HG03457 (cell line): Measurements from ENCODE around the gene NDUFAF3.

Experiments
- ATAC-seq: cut with Tn5 transposase; IDR thresholded peaks from one replicate; pipeline ENCODE4 v1.9.1; 2021; ENCODE audit warnings: moderate number of reproducible peaks; ENCODE audit not compliant: unreplicated experiment

The NDUFAF3 gene

DNA sequence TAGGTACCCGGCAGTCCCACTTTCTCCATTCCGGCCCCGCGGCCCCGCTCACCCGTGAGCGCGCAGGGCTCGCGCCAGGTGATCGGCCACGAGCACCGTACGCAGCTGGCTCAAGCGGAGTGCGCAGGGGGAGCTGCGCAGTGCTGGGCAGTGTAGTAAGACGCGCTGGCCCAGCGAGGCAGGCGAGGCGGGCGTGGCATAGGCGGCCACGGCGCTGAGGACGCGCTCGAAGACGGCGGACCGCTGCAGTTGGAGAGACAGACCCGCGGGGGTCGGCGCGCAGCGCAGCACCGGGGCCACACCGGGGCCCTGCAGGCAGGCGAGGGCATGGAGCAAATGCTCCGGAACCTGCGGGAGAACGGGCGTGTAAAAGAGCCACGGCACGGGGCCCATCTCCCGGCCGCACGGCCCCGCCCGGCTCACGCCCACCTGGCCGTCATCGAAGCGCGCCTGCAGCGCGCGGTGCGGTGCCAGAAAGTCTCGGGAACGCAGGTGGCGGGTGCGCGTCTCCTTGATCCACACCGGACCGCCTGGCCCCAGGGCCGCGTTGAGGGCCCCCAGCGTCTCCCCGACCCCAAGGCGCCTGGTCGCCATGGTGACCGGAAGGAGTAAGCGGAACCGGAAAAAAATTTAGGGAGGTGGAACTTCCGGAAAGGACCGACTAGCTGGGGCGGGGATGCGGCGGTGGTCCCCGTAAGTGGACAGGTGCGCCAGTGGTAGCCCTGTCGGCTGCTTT is 3.8 kb upstream of the NDUFAF3 start, which contains the start of gene DALRD3:
TSS of gene DALRD3 (minus strand) at position 610 of the 736 bp plus-strand sequence. CDS start at position 594, 16 bp downstream.
- no peak for ATAC-seq

DNA sequence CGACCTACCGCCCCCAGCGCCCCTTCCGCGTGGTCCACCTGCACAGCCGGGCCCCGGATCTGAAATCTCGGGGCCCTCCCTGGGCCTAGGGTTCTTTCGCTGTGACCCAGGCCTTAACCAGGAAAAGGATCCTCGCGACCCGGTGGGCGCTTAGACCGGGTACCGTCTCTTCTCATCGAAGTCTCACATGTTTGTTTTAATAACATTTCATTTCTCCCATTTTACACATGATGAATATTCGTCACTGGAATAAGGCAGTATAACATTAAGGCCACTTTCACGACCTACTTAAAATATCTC is 3.3 kb upstream of the NDUFAF3 start:
- ATAC-seq = no peak

DNA sequence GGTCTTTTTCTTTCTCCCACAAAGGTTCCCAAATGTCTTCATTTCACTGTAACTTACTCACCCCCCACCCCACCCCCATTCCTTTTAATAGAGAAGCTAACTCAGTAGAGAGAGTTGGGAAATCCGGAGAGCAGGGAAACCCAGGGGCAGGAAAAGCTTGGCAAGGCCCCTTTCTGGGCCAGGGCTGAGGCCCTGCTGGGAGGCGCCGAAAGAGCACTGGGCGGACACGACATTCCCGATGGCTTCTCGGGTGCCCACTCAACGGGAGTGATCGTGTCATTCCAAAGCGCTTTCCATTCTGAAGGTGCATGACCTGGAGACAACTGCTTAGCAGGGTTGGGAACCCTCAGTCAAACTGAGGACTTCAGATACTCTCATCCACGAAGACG is 2.0 kb upstream of the NDUFAF3 start:
- ATAC-seq = no peak

DNA sequence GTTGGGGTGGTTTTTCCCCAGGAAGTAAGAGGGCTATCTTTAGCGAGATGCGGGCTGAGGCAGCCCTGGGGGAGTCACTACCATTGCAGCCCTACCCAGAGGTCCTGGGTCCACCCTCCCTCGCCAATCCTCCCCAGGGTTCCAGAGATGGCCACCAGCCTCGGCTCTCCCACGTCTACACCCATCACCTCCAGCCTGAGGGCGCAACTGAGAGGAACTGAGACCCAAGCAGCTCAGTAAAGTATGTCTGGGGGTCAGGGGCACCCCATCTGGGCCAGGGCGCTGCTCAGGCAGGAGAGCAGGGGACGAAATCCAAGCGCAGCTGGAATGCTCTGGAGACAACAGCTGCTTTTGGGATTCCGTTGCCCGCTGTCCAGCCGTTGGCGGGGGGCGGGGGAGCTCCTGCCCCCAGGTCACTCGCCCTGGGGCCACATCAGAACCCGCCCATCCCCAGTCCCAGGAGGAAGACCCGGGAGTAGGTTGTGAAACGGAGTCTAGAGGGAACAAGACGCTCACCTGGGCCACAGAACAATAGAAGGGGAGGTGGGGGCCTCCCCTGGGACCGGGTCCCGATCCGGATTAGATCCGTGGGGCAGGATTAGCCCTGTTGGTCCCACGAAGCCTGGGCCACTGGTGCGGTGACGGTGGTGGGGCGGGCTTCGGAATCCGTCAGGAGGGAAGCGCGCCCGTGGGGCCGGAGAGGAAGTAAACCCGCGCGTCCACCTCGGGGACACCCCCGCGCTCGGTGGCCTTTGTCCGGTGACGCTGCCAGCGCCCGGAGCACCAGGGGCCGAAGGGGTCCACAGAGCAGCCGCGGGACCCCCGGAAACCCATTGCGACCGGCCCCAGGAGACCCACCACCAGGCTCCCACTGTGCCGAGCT is 1.4 kb upstream of the NDUFAF3 start:
- ATAC-seq = no peak

DNA sequence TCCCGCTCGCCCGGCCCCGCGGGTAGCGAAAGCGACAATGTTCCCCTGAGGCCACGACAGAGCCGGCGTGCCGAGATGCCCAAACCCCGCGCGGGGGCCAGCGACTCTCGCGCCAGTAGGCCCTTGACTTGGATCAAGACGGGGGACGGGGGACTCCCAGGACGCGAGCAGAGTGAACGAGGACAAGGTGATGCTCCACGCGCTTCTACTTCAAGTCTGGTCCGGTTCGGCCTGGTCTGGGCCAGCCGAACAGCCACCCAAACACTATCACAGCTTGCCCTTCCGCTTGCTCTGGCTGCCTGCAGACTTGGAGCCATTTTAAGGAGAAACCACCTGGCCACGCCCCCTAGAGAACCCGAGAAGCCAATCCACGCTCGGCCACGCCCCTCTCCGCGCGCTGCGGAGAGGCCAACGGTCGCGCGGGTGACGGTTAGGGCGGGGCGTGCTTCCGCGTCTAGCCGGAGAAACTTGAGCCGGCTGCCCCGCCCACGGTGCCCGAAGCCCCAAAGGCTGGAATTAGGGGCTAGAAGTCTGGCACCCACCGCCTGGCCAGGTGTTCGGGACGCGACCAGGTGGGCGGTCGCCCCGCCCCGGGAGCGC is 608 bp upstream of the NDUFAF3 start:
- ATAC-seq = peak; percentile 37

DNA sequence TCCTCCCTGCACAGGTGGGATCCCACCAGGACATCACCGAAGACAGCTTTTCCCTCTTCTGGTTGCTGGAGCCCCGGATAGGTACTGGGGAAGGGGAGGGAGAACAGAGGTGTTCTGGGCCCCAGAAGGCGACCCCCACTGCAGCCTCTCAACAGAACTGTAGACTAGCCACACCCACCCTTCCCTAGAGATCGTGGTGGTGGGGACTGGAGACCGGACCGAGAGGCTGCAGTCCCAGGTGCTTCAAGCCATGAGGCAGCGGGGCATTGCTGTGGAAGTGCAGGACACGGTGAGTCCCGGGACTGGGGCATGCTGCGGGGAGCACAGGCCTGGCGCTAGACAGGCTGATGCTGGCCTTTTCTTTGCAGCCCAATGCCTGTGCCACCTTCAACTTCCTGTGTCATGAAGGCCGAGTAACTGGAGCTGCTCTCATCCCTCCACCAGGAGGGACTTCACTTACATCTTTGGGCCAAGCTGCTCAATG is 809 bp downstream of the NDUFAF3 start:
- no peak for ATAC-seq

DNA sequence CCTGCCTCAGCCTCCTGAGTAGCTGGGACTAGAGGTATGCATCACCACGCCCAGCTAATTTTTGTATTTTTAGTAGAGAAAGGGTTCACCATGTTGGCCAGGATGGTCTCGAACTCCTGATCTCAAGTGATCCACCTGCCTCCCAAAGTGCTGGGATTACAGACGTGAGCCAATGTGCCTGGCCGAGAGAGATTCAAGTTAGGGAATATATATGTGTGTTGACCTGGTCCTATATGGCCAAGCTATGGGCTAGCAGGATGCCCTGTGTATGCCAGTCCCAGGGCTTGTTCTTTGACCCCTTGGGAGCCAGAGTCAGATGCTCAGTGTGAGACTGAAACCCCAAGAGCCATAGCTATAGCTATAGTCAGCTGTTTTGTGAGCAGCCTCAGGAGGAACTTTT is 1.9 kb downstream of the NDUFAF3 start:
- no peak for ATAC-seq

DNA sequence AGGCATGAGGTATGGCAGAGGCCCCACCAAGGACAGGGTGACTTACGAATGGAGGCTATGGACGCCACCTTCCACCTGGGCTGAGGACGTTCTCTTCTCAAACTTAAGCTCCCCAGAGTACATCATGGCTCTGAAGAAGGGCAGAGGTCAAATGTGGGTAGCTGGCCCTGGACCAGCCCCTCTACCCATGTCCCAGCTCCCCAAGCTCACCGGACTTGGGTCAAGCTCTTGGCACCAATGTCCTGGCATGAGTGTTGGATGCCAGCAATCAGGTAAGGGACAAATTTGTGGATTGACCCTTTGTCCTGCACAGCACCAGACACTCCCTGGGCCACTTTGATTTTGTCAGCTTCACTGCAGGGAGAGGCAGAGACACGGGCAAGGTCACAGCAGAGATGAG is 2.5 kb downstream of the NDUFAF3 start:
- no peak for ATAC-seq

DNA sequence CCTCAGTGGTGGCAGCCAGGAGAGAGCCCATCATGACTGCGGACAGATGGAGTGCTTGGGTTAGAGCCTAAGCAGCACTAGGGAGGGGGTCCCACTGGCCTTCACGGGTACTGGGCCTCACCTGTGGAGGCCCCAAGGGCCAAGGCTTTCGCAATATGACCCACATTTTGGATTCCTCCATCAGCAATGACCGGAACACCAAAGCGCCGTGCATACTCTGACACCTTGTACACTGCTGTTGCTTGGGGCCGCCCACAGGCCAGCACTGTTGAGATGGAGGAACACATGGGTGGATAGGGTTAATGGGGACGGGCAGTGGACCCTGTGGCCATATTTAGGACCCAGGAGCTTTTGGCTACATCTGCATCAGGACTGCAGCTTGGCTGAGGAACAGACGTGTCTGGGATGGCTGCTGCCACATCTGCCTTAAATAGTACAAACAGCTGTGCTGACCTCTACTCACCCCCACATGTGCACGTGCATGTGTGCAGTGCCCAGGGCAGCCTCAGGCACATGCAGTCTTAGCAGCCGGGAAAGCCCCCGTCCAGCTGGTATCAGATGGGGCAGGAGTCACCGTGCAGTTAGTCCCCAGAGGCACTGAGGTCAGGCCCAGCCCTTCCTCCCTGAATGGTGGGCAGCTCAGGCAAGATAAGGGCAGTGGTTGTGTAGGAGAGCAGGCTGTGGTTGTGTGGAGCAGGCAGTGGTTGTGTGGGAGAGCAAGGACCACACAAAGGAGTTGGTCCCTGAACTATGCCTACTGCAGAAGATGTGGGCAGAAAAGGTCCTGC is 3.3 kb downstream of the NDUFAF3 start:
- ATAC-seq = no peak

DNA sequence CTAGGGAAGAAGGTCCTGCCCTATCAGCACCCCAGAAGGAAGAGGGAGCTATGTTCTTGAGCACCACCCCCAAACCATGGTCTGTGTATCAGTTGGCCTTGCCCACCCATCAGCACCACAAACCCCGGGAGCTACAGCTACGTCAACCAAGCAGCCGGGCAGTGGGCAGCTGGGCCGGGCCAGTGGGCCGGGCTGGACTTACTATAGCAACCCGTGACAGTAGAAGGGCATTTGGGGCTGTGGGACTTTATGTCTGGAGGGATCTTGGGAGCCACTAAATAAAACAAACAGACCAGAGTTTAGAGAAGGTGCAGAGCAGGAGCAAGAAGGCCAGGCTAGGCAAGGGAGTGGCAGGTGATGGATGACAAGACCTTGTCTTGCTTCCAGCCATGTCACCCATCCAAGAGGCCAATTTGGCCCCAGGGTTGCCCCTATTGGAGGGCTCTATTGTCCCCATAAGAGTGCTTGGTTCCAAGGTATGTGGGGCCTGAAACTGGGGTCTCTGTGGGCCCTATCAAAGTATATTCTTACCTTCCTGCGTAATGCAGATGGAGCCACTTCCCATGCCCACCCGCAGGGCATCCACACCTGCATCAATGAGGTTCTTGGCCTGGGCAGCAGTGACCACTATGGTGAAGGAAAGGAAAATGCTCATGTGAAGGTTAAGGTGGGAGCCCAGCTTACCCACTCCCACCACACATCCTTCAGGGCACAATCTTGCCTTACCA is 4.0 kb downstream of the NDUFAF3 start:
- ATAC-seq = no peak

DNA sequence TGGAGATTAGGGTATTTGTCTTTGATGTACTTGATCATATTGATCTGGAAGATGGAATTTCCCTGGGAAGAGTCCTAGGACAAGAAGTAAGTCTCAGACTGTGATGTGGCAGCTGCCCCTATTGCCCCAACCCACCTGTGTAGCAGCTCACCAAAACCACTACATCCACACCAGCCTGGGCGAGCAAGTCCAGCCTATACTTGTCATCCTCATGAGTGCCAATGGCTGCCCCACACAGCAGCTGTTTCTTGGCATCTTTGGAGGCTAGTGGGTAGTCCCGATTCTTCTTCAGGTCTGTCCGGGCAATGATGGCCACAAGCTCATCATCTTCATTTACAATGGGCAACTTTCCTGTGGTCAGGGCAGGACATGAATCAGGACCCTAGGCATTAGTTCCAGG is 4.6 kb downstream of the NDUFAF3 start:
- no peak for ATAC-seq

DNA sequence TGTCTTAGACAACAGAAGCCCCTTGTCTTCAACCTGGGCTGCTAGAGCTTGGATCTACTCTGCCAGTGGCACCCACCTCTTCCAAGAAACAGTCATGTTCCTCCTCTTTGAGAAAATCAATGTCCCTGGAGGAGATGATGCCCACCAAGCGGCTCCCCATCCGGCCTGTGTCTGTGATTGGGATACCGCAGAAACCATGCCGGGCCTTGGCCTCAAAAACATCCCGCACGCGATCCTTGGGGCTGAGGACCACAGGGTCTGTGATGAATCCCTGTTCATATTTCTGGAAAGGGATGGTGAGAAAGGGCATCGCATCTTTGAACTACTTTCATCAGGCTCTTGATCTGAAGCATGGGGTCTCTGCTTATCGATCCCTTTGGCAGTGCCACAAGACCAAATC is 5.7 kb downstream of the NDUFAF3 start:
- no peak for ATAC-seq

DNA sequence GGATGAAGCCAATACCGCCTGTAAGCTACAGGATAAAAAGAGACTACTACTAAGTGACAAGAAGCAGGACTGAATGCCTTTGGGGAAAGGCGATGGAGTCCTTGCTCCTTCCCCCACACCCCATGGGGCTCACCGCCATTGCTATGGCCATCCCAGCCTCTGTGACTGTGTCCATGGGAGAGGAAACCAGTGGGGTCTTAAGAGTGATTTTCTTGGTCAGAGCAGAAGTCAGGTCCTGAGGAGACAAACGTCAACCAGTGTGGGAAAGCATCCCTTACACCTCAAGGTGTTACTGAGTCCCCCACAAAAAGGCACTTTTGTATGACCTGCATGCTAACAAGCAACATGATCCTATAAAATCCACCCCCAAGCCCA is 6.4 kb downstream of the NDUFAF3 start:
- no peak for ATAC-seq

DNA sequence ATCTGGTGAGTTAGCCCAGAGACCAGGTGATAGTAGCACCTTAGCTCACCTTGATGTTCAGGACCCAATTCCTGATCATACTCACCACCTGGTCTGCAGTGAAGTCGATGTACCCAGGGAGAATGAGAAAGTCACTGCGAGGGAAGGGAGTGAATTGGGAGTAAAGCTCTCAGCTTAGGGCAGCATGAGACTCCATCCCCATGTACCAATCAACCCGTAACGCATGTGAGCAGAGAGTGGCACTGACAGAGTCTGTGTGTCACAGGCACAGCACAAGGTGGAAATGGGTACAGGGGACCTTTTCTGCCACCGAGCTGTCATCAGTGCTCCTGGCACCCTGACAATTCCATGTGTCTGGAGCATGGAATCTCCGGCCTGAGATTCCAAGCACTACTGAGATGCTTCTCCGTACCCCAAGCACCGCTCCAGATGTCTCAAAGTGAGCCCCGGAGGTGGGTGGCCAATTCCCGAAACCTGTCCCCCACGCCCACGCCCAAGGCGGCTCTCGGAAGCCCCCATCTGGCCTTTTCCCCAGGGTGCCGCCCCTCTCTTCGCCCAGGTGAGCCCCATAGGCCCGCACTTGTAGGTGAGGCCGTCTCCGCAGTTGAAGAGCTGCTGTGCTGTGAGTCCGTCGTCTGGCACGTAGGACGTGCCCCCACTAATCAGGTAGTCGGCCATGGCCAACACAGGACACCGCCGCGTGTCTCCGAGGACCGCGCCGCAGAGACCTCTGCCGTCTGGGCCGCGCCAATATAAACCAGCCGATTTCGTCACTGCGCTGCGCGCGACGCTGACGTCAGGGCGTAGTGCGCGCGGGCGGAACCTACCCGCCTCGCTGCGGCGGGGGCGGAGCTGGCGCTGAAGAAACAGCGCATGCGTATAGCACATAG is 7.0 kb downstream of the NDUFAF3 start, which contains the start of gene IMPDH2:
TSS of gene IMPDH2 (minus strand) at position 726 of the 890 bp plus-strand sequence. CDS start at position 678, 48 bp downstream.
- ATAC-seq = peak; percentile 79

DNA sequence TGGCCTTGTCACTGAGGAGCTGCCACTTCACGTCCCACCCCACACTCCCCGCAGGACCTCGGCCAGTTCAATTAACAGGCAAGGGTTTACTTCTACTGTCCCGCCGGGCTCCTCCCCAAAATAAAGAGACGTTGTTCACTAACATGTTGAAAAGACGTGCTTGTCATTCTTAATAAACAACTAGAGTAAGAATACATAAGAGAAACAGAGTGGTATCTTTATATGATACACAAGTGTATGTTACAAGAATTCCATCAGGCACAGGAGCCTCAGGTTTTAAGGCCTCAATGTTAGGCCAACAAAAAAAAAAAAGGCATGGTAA is 7.6 kb downstream of the NDUFAF3 start:
- no peak for ATAC-seq

DNA sequence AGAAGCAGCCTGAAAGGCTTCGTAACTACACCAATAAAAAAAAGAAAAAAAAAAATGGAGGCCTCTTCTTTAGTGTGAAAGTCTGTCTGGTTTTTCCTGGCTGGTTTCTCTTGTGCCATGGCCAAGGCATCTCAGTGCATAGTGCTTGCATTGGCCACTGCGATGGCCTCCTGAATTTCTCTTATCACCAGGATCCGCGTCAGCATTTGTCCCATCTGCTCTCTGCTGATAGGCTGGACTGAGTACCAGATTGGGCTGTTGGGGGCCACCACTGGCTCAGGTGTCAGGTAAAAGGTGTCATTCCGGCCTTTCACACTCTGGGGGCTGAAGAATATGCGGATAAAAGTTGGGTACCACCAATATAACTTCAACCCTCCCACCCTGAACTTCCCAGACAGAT is 8.4 kb downstream of the NDUFAF3 start:
- no peak for ATAC-seq

DNA sequence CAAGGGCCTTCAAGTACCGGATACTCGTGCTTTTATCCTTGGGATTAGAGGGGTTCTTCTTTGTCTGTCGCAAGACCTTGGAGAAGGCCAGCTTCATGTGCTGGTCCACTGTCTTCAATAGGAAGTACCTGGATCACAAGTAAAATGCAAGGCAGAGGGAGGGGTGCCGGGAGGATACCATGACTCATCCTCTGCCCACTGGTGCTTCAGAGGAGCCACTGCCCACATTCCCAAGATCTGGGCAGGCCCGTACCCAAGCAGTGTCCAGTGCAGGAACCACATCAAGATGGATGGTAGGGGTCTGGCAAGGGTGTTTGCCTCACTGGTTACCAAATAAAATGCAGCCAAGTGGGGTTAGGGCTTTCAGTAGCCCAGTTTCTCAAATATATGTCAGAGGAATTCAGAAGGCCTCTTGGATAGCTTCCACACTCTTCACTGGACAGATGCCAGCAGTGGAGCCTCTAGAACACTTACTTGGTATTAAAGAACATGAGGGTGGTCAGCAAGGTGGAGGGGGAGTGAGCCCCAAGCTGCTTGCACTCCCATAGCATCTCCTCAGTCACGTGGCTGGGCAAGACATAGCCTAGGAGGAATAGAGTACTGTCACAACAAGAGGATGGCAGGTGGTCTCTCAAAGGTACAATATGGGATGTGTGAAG is 10.9 kb downstream of the NDUFAF3 start:
- no peak for ATAC-seq

DNA sequence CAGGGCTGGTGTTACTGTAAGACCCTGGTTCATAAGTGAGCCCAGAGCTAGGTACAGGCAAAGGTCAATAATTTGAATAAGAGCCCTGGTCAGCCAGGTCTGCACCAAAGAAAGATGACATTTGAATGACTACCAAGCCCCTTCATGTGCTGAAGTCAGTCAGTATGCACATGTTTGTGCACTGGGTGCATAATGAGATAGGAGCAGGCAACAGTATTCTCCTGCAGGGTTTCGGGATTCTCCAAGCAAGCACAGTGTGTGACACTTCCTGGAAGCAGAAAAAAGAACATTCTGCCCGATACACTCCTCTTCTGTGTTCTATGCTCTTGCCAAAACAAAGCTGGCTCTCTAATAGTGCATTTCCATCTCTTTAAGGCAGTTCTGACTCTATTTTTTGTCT is 12.7 kb downstream of the NDUFAF3 start:
- no peak for ATAC-seq

DNA sequence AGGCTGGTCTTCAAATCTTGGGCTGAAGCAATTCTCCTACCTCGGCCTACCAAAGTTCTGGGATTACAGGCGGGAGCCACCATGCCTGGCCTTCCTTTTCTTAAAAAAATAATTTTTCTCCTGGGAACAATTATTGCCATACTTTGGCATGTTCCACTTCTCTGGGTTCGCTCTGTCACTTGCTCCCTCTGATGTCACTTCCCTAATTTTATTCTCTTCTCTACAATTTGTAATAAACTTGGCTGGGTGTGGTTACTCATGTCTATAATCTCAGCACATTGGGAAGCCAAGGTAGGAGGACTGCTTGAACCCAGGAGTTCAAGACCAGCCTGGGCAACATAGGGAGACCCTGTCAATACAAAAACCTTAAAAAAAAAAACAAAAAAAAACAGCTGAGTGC is 13.4 kb downstream of the NDUFAF3 start:
- ATAC-seq = no peak
